ENCODE results near the gene WDR81.
"Not testable (repeated sequence)": the region's sequence is repeated elsewhere in the genome, so short reads cannot be mapped to it uniquely, and the experiment has no call there.

The WDR81 gene

DNA sequence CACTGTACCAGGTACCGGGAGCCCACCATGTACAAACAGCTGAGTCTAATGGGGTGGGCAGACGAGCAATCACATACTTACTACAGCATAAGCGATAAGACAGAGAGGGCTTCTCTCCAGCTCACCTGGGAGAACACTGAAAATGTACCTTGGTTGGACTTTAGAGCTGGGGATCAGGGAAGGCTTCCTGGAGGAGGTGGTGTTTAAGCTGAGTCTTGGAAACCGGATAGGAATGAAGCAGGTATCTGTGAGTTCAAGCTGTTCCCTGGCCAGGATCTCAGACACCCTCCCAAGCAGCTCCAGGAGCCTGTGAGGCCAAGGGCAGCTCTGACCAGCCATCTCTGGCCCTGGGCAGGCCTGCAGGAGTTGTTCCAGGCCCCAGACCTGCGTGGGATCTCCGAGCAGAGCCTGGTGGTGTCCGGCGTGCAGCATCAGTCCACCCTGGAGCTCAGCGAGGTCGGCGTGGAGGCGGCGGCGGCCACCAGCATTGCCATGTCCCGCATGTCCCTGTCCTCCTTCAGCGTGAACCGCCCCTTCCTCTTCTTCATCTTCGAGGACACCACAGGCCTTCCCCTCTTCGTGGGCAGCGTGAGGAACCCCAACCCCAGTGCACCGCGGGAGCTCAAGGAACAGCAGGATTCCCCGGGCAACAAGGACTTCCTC lies 29.4 kb downstream of the WDR81 start:
- DNase-seq (ENCODE audit: low read depth in 3 of 3): no peak

DNA sequence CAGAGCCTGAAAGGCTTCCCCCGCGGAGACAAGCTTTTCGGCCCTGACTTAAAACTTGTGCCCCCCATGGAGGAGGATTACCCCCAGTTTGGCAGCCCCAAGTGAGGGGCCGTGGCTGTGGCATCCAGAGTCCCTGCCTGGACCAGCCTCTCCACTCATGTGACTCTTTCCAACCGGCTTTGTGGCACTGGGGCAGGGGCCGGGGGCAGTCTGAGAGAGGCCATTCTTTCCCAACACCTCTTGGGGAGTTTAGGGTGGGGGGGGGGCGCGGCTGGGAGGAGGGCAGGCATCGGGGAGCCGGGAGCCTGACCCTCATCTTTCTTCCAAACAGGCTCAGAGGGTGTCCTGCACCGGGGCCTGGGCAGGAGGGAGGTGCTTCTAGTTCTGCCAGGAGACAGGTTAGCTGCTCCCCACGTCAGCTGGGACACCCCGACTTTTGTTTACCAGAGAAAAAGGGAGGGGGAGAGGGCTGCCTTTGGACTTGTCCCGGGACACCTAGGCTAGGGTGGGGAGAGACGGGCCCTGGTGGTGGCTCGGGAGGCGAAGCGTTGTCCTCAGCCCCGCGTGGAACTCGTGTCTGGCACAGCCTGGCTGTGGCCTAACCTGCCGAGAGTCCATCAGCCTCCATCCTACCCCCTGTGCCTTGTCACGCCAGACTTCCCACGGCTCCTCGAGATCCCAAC lies 30.1 kb downstream of the WDR81 start:
- DNase-seq (ENCODE audit: low read depth in 3 of 3): no peak

DNA sequence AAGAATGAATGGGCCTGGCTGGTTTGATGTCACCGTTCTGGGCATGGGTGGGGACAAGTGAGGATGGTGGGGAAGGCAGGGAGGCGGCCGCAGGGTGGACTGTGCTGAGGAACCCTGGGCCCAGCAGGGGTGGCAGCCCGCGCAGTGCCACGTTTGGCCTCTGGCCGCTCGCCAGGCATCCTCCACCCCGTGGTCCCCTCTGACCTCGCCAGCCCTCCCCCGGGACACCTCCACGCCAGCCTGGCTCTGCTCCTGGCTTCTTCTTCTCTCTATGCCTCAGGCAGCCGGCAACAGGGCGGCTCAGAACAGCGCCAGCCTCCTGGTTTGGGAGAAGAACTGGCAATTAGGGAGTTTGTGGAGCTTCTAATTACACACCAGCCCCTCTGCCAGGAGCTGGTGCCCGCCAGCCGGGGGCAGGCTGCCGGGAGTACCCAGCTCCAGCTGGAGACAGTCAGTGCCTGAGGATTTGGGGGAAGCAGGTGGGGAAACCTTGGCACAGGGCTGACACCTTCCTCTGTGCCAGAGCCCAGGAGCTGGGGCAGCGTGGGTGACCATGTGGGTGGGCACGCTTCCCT lies 30.8 kb downstream of the WDR81 start:
- DNase-seq (ENCODE audit: low read depth in 3 of 3): no peak

DNA sequence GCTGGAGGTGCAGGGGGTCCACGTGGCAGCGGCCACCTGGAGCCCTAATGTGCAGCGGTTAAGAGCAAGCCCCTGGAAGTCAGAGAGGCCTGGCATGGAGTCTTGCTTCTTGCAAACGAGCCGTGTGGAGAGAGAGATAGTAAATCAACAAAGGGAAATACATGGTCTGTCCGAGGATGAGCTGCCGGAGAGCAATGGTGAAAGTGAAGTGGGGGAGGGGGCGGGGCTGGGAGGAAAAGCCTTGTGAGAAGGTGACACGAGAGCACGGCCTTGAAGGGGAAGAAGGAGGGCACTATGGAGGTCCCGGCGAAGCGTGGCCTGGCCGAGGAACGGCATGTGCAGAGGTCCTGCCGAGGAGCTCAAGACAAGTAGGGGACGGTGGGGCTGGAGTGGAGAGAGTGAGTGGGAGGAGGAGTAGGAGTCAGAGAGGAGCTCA lies 31.3 kb downstream of the WDR81 start:
- DNase-seq (ENCODE audit: low read depth in 3 of 3): no peak

DNA sequence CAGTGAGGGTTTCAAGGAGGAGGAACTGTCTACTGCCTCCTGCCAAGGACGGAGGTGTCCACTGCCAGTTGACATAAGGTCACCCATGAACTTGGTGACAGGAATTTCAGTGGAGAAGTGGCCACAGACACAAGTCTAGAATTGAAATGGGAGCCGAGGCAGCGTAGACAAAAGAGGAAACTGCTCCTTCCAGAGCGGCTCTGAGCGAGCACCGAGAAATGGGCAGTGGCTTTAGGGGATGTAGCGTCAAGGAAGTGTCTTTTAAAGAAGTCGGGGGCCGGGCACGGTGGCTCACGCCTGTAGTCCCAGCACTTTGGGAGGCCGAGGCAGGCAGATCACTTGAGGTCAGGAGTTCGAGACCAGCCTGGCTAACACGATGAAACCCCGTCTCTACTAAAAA lies 34.3 kb downstream of the WDR81 start:
- DNase-seq (ENCODE audit: low read depth in 3 of 3): no peak

DNA sequence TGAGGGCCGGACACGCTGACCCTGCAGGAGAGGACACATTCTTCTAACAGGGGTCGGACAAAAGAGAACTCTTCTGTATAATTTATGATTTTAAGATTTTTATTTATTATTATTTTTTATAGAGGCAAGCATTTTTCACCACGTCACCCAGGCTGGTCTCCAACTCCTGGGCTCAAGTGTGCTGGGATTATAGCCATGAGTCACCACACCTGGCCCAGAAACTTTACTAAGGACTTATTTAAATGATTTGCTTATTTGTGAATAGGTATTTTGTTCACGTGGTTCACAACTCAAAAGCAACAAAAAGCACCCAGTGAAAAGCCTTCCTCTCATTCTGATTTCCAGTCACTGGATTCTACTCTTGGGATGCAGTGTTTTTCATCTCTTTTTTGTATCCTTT lies 35.0 kb downstream of the WDR81 start:
- no peak for DNase-seq (ENCODE audit: low read depth in 3 of 3)

DNA sequence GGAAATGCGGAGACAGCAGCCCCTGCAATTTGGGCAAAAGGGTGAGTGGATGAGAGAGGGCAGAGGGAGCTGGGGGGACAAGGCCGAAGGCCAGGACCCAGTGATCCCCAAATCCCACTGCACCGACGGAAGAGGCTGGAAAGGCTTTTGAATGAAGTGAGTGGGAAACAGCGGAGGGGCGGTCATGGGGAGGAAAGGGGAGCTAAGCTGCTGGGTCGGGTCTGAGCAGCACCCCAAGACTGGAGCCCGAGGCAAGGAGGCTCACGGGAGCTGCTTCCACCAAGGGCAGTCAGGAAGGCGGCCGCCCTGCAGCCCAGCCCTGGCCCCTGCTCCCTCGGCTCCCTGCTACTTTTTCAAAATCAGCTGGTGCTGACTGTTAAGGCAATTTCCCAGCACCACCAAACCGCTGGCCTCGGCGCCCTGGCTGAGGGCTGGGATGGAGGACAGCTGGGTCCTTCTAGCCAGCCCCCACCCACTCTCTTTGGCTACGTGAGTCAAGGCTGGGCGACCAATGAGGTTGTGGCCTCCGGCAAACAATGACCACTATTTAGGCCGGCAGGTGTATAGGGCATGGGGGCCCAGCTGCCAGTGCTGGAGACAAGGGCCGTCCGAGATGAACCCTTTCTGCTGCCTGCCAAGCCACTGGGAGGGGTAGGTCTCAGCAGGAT lies 37.9 kb downstream of the WDR81 start:
- no peak for DNase-seq (ENCODE audit: low read depth in 3 of 3)

DNA sequence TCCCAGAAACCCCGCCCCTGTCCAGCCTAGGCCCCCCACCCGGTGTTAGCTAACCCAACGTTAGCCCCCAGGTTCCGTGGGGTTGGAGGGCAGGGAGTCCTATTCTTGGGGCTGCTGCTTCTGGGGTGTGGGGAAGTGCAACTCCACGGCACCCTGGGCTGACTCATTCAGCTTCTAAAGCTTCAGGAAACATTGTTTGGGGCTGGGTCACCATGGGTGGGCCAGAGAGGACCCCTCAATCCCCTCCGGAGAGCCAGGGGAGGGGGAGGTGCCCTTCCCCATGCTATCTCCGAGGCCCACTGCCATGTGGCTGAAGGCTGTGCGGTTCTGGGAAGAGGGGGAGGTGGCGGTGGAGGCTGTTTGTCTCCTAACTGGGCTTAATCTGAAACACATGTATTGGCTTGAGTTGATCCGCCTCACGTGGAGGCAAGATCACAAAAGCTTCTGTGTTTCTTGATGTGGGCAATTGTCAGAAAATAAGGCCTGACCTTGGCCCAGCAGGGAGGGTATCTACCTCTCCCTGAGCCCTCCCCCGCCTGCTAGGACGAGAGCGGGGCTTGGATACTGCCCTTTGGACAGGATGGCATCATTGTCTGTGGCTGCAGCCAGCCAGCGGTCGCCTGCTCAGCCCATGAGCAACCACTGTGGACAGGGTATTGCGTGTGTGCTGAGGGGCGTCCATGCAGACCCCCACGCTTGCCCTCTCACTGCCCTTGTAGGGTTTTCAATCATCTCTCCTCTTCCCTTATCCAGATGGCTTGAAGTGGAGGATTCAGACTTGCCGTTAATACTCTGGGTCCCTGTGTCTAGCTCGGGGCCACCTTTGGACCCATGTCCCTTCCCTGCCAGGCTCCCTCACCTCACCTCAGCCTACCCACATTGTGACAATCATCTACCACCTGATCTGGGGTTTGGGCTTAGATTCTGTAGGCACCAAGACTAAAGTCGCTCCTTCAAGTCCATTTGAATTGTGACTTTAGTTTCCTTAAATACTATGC lies 38.7 kb downstream of the WDR81 start:
- no peak for DNase-seq (ENCODE audit: low read depth in 3 of 3)

DNA sequence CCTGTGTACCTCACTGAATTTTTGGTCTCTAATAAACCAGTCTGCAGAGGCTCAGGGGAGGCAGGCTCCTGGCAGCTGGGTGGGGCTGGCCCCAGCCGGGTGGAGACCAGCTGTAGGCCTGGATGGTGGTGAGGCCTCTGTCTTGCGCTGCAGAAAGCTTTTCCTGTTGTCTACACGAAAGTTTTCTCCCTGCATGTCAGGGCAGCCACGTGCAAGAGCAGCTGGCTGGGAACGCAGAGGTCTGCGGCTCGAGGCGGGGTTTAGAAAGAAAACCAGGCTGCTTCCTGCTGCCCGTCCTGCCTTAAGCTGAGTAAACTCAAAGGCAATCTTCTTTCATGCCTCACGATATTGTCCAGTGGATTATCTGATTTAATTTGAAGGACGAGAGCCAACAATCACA lies 39.8 kb downstream of the WDR81 start:
- DNase-seq (ENCODE audit: low read depth in 3 of 3): peak in 2 of 3 experiments; percentile 17 to 29

DNA sequence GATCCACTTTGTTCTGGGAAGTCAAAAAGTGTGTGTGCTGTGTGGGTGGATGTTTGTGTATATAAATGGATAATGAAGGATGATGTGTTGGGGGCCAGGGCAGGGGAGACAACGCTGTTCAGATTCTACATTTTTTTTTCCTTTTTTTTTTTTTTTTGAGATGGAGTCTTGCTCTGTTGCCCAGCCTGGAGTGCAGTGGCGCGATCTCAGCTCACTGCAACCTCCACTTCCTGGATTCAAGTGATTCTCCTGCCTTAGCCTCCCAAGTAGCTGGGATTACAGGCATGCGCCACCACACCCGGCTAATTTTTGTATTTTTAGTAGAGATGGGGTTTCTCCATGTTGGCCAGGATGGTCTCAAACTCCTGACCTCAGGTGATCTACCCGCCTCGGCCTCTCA lies 40.2 kb downstream of the WDR81 start:
- DNase-seq (ENCODE audit: low read depth in 3 of 3): not testable (repeated sequence)

DNA sequence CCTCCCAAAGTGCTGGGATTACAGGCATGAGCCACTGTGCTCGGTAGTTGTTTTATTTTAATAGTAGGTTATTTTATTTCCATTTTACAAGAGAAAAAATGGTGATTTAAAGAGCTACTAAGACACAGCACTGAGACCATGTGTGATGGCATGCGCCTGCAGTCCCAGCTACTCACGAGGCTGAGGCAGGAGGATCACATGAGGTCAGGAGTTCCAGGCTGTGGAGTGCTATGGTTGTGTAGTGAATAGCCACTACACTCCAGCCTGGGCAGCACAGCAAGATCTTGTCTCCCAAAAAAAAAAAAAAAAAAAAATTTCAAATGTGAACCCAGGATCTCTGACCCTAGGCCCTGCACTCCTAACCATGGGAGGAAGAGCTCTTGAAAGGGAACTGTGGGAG lies 41.1 kb downstream of the WDR81 start:
- no peak for DNase-seq (ENCODE audit: low read depth in 3 of 3)

DNA sequence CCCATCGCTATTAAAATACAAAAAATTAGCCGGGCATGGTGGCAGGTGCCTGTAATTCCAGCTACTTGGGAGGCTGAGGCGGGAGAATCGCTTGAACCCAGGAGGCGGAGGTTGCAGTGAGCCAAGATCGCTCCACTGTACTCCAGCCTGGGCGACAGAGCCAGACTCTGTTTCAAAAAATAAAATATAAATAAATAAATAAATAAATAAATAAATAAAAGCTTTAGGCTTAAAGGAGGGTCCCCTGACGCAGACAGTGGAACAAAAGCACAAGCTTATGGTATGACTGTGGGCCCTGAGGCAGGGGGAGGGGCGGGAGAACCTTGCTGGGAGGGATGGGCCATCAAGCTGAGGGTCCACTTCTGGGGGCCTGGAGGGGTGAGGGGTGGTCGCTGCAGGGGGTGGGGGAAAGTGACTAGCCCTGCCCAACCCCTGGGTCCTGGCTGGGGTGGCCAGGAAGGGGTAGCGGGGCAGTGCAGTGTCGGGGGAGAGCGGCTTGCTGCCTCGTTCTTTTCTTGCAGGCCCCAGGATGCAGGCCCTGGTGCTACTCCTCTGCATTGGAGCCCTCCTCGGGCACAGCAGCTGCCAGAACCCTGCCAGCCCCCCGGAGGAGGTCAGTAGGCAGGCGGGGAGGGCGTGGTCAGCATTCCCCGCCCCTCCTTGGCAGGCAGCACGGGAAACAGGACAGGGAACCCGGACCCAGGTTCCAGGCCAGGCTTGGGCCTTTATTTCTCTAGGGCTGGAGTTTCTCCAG lies 42.1 kb downstream of the WDR81 start:
- DNase-seq (ENCODE audit: low read depth in 3 of 3): no peak

DNA sequence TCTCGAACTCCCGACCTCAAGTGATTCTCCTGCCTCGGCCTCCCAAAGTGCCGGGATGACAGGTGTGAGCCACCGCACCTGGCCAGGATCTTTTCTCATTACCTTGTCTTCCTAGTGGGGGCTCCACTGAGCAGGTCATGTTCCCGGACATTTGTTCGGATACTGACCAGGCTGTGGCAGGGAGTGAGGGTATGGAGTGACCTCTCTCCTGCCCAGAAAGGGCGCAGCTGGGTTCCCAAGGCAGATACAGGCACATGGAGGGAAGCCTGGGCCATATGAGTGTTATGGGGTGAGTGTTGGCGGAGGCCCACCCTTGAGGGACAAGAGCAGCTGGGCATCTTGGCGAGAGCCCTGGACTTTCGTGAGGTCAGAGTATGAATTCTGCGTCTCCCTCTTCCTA lies 42.9 kb downstream of the WDR81 start:
- DNase-seq (ENCODE audit: low read depth in 3 of 3): no peak

DNA sequence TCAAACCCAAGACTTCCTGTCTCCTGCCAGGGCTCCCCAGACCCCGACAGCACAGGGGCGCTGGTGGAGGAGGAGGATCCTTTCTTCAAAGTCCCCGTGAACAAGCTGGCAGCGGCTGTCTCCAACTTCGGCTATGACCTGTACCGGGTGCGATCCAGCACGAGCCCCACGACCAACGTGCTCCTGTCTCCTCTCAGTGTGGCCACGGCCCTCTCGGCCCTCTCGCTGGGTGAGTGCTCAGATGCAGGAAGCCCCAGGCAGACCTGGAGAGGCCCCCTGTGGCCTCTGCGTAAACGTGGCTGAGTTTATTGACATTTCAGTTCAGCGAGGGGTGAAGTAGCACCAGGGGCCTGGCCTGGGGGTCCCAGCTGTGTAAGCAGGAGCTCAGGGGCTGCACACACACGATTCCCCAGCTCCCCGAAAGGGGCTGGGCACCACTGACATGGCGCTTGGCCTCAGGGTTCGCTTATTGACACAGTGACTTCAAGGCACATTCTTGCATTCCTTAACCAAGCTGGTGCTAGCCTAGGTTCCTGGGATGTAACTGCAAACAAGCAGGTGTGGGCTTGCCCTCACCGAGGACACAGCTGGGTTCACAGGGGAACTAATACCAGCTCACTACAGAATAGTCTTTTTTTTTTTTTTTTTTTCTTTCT lies 45.4 kb downstream of the WDR81 start:
- DNase-seq (ENCODE audit: low read depth in 3 of 3): no peak

DNA sequence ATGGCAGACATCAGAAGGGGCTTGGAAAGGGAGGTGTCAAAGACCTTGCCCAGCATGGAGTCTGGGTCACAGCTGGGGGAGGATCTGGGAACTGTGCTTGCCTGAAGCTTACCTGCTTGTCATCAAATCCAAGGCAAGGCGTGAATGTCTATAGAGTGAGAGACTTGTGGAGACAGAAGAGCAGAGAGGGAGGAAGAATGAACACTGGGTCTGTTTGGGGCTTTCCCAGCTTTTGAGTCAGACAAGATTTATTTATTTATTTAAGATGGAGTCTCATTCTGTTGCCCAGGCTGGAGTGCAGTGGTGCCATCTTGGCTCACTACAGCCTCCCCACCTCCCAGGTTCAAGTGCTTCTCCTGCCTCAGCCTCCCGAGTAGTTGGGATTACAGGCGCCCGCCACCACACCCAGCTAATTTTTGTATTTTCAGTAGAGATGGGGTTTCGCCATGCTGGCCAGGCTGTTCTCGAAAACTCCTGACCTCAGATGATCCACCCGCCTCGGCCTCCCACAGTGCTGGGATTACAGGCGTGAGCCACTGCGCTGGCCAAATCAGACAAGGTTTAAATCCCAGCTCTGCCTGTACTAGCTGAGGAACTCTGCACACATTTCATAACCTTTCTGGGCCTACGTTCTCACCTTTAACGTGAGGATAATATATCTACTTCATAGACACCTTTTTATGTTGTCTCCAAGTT lies 48.6 kb downstream of the WDR81 start:
- DNase-seq (ENCODE audit: low read depth in 3 of 3): not testable (repeated sequence)

DNA sequence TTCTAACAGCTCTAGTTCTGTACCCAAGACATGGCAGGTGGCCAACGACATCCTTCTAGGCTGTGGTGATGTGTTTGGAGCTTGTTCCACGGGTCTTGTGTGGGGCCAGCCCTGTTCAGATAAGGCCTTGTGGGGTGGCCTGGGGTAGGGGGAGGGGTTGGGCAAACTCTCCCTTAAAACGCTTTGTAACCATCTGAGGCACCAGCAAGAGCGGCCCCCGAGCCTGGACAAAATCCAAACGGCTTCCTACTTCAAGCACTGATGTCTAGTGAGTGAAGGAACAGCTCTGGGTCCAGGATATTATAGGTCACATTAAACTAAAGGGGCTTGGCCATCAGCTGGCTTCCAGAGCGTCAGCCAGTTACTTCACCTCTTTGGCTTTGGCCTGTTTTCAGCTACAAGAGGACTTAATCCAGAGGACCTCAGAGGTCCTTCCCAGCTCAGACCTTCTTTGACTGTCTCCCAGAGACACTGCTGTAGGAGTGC lies 49.2 kb downstream of the WDR81 start:
- DNase-seq (ENCODE audit: low read depth in 3 of 3): no peak

DNA sequence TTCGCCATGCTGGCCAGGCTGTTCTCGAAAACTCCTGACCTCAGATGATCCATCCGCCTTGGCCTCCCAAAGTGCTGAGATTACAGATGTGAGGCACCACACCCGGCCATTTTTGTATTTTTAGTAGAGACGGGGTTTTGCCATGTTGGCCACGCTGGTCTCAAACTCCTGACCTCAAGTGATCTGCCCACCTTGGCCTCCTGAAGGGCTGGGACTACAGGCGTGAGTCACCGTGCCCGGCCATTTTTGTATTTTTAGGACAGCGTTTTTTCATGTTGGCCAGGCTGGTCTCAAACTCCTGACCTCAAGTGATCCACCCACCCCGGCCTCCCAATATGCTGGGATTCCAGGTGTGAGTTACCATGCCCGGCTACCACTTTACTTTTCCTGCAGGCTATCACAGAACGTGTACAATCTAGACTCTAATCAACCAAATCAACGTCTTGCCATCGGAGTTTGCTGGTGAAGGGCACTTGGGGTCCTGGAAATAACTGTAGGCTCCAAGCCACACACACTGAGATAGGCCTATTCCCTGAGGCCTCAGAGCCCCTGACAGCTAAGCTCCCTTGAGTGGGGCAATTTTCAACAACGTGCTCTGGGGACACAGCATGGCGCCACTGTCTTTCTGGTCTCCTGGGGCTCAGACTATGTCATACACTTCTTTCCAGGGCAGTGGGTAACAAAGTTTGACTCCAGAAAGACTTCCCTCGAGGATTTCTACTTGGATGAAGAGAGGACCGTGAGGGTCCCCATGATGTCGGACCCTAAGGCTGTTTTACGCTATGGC lies 50.1 kb downstream of the WDR81 start:
- no peak for DNase-seq (ENCODE audit: low read depth in 3 of 3)

DNA sequence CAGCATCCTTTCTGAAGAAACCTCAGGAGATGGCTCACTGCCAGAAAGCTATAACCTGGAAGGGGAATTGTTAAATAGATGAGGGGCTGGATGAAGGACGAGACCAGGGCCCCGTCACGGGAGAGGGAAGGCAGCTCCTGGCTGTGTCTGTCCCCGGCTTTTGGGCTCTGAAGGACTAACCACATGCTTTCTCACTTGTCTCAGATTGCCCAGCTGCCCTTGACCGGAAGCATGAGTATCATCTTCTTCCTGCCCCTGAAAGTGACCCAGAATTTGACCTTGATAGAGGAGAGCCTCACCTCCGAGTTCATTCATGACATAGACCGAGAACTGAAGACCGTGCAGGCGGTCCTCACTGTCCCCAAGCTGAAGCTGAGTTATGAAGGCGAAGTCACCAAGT lies 51.8 kb downstream of the WDR81 start:
- DNase-seq (ENCODE audit: low read depth in 3 of 3): no peak

DNA sequence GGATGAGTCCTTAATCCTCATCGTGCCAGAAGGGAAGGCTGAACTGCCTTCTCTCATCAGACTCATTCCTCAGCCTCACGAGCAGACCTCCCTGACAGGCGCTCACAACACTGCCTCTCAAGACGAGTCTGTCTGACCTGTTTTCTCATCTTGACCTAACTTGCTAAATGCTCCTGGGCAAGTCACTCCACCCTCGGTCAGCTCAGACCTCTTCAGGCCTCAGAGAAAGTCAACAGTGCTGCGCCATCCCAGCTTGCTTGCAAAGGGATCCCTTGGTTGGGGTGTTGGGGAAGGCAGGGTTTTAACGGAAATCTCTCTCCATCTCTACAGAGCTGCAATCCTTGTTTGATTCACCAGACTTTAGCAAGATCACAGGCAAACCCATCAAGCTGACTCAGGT lies 52.4 kb downstream of the WDR81 start:
- DNase-seq (ENCODE audit: low read depth in 3 of 3): no peak

Measured in stimulated activated CD4-positive, alpha-beta T cell treated with anti-CD3 and anti-CD28 coated beads, TNF-alpha, amount 100 ng/mL, for 24 hours (primary cell).